ENCODE measurements around the gene PCDHGB3.
"Not testable (repeated sequence)": the region's sequence is repeated elsewhere in the genome, so short reads cannot be mapped to it uniquely, and the experiment has no call there.

The PCDHGB3 gene

GRCh38 chr5:141346017-141346416, 24.0 kb upstream of the PCDHGB3 start:
- H3K4me1 ChIP-seq; H3K9me3 ChIP-seq; H3K36me3 ChIP-seq (replicated peaks); DNase-seq (ENCODE audit: low spot score in 2 of 2); H3K4me3 ChIP-seq; H3K27me3 ChIP-seq (ENCODE audit: low read depth); in situ Hi-C loops (cut with MboI; ENCODE audit: low sequenced_read_pairs): not testable (repeated sequence)

GRCh38 chr5:141349917-141350619, 20.0 kb upstream of the PCDHGB3 start, which contains the start of gene PCDHGB1:
Gene PCDHGB1, plus strand, starts transcription at chr5:141350099. Its CDS starts 162 bp downstream, at chr5:141350261.
- Histone ChIP-seq H3K27me3 (ENCODE audit: low read depth) (no peaks in the 10 kb centered on the region), H3K4me3 (no peak within 1 kb of the TSS), H3K4me1 (no peaks in the 10 kb centered on the region), H3K9me3 (no peaks in the 10 kb centered on the region), H3K36me3 (replicated peaks) (no peaks in the 10 kb centered on the region)
- peak; percentile 40 to 74 for DNase-seq (ENCODE audit: low spot score in 2 of 2)
- in situ Hi-C loops (cut with MboI; ENCODE audit: low sequenced_read_pairs): loop anchor here (10.0 kb wide), 1 partner anchor 215 kb away; no protein-coding TSS in a partner anchor

GRCh38 chr5:141351591-141351990, 18.5 kb upstream of the PCDHGB3 start:
- Histone ChIP-seq H3K9me3 (no peaks in the 10 kb centered on the region), H3K36me3 (replicated peaks) (no peaks in the 10 kb centered on the region), H3K27me3 (ENCODE audit: low read depth) (no peaks in the 10 kb centered on the region), H3K4me1 (no peaks in the 10 kb centered on the region), H3K4me3 (no peak overlapping the region)
- DNase-seq (ENCODE audit: low spot score in 2 of 2): no peak
- in situ Hi-C loops (cut with MboI; ENCODE audit: low sequenced_read_pairs): loop anchor here (10.0 kb wide), 1 partner anchor 213 kb away; no protein-coding TSS in a partner anchor

- Histone ChIP-seq H3K4me3 (no peak within 1 kb of the TSS), H3K36me3 (replicated peaks) (no peaks in the 10 kb centered on the region), H3K9me3 (no peaks in the 10 kb centered on the region), H3K27me3 (ENCODE audit: low read depth) (no peaks in the 10 kb centered on the region), H3K4me1 (no peaks in the 10 kb centered on the region)
- in situ Hi-C loops (cut with MboI; ENCODE audit: low sequenced_read_pairs): loop anchor here (10.0 kb wide), 1 partner anchor 210 kb away; no protein-coding TSS in a partner anchor
- DNase-seq (ENCODE audit: low spot score in 2 of 2): no peak
These were observed 15.1 kb upstream of the PCDHGB3 start, which contains the start of gene PCDHGA4 for GRCh38 chr5:141354900-141355469. Gene PCDHGA4, plus strand, starts transcription at chr5:141355021. Its CDS starts 87 bp downstream, at chr5:141355108.

GRCh38 chr5:141355641-141356040, 14.4 kb upstream of the PCDHGB3 start:
- no peak for DNase-seq (ENCODE audit: low spot score in 2 of 2)
- H3K9me3 ChIP-seq: no peaks in the 10 kb centered on the region
- no peaks in the 10 kb centered on the region for H3K36me3 ChIP-seq (replicated peaks)
- no peak overlapping the region for H3K4me3 ChIP-seq
- in situ Hi-C loops (cut with MboI; ENCODE audit: low sequenced_read_pairs): loop anchor here (10.0 kb wide), 1 partner anchor 209 kb away; no protein-coding TSS in a partner anchor
- no peaks in the 10 kb centered on the region for H3K4me1 ChIP-seq
- no peaks in the 10 kb centered on the region for H3K27me3 ChIP-seq (ENCODE audit: low read depth)

GRCh38 chr5:141356133-141356532, 13.9 kb upstream of the PCDHGB3 start:
- in situ Hi-C loops (cut with MboI; ENCODE audit: low sequenced_read_pairs): loop anchor here (10.0 kb wide), 1 partner anchor 209 kb away; no protein-coding TSS in a partner anchor
- DNase-seq (ENCODE audit: low spot score in 2 of 2): no peak
- H3K4me1 ChIP-seq: no peaks in the 10 kb centered on the region
- no peaks in the 10 kb centered on the region for H3K27me3 ChIP-seq (ENCODE audit: low read depth)
- no peak overlapping the region for H3K4me3 ChIP-seq
- no peaks in the 10 kb centered on the region for H3K9me3 ChIP-seq
- H3K36me3 ChIP-seq (replicated peaks): no peaks in the 10 kb centered on the region

- Histone ChIP-seq H3K27me3 (ENCODE audit: low read depth) (no peaks in the 10 kb centered on the region), H3K36me3 (replicated peaks) (no peaks in the 10 kb centered on the region), H3K4me1 (no peaks in the 10 kb centered on the region), H3K4me3 (no peak overlapping the region), H3K9me3 (no peaks in the 10 kb centered on the region)
- no peak for DNase-seq (ENCODE audit: low spot score in 2 of 2)
- in situ Hi-C loops (cut with MboI; ENCODE audit: low sequenced_read_pairs): loop anchor here (10.0 kb wide), 1 partner anchor 208 kb away; no protein-coding TSS in a partner anchor
These were observed 13.1 kb upstream of the PCDHGB3 start for GRCh38 chr5:141356950-141357349.

- Histone ChIP-seq H3K4me1 (no peaks in the 10 kb centered on the region), H3K4me3 (no peak within 1 kb of the TSS), H3K9me3 (0 out of 2 replicates have a peak, but pooled peaks cover 3% of the 10 kb centered on the region), H3K27me3 (ENCODE audit: low read depth) (no peaks in the 10 kb centered on the region), H3K36me3 (replicated peaks) (no peaks in the 10 kb centered on the region)
- DNase-seq (ENCODE audit: low spot score in 2 of 2): peak; percentile 27 to 29
- in situ Hi-C loops (cut with MboI; ENCODE audit: low sequenced_read_pairs): loop anchor here (10.0 kb wide), 1 partner anchor 205 kb away; no protein-coding TSS in a partner anchor
These were observed 10.1 kb upstream of the PCDHGB3 start, which contains the start of gene PCDHGB2 for GRCh38 chr5:141359790-141360426. Gene PCDHGB2, plus strand, starts transcription at chr5:141359994. Its CDS starts 142 bp downstream, at chr5:141360136.

GRCh38 chr5:141360685-141361084, 9.4 kb upstream of the PCDHGB3 start:
- H3K9me3 ChIP-seq: 0 out of 2 replicates have a peak, but pooled peaks cover 3% of the 10 kb centered on the region
- no peaks in the 10 kb centered on the region for H3K4me1 ChIP-seq
- in situ Hi-C loops (cut with MboI; ENCODE audit: low sequenced_read_pairs): no loop called here
- H3K4me3 ChIP-seq: no peak overlapping the region
- no peak for DNase-seq (ENCODE audit: low spot score in 2 of 2)
- H3K36me3 ChIP-seq (replicated peaks): no peaks in the 10 kb centered on the region
- H3K27me3 ChIP-seq (ENCODE audit: low read depth): no peaks in the 10 kb centered on the region

GRCh38 chr5:141362719-141363118, 7.3 kb upstream of the PCDHGB3 start:
- no peaks in the 10 kb centered on the region for H3K36me3 ChIP-seq (replicated peaks)
- H3K27me3 ChIP-seq (ENCODE audit: low read depth): no peaks in the 10 kb centered on the region
- no peak for DNase-seq (ENCODE audit: low spot score in 2 of 2)
- in situ Hi-C loops (cut with MboI; ENCODE audit: low sequenced_read_pairs): no loop called here
- no peak overlapping the region for H3K4me3 ChIP-seq
- no peaks in the 10 kb centered on the region for H3K4me1 ChIP-seq
- H3K9me3 ChIP-seq: 0 out of 2 replicates have a peak, but pooled peaks cover 3% of the 10 kb centered on the region

- DNase-seq (ENCODE audit: low spot score in 2 of 2): no peak
- Histone ChIP-seq H3K36me3 (replicated peaks) (no peaks in the 10 kb centered on the region), H3K4me1 (no peaks in the 10 kb centered on the region), H3K27me3 (ENCODE audit: low read depth) (no peaks in the 10 kb centered on the region), H3K9me3 (0 out of 2 replicates have a peak, but pooled peaks cover 3% of the 10 kb centered on the region), H3K4me3 (no peak within 1 kb of the TSS)
- in situ Hi-C loops (cut with MboI; ENCODE audit: low sequenced_read_pairs): no loop called here
These were observed 5.9 kb upstream of the PCDHGB3 start, which contains the start of gene PCDHGA5 for GRCh38 chr5:141363952-141364660. Gene PCDHGA5, plus strand, starts transcription at chr5:141364162. Its CDS starts 169 bp downstream, at chr5:141364331.

- Histone ChIP-seq H3K4me3 (no peak overlapping the region), H3K36me3 (replicated peaks) (no peaks in the 10 kb centered on the region), H3K27me3 (ENCODE audit: low read depth) (no peaks in the 10 kb centered on the region; the same call in 1 of the 2 replicates), H3K9me3 (0 out of 2 replicates have a peak, but pooled peaks cover 3% of the 10 kb centered on the region), H3K4me1 (no peaks in the 10 kb centered on the region)
- no peak for DNase-seq (ENCODE audit: low spot score in 2 of 2)
- in situ Hi-C loops (cut with MboI; ENCODE audit: low sequenced_read_pairs): no loop called here
These were observed 3.8 kb upstream of the PCDHGB3 start for GRCh38 chr5:141366016-141366896.

Measured in HAP-1 (cell line).